ENCODE measurements around the gene PRDM13.
"Not testable (repeated sequence)": the region's sequence is repeated elsewhere in the genome, so short reads cannot be mapped to it uniquely, and the experiment has no call there.

Gene PRDM13

DNA sequence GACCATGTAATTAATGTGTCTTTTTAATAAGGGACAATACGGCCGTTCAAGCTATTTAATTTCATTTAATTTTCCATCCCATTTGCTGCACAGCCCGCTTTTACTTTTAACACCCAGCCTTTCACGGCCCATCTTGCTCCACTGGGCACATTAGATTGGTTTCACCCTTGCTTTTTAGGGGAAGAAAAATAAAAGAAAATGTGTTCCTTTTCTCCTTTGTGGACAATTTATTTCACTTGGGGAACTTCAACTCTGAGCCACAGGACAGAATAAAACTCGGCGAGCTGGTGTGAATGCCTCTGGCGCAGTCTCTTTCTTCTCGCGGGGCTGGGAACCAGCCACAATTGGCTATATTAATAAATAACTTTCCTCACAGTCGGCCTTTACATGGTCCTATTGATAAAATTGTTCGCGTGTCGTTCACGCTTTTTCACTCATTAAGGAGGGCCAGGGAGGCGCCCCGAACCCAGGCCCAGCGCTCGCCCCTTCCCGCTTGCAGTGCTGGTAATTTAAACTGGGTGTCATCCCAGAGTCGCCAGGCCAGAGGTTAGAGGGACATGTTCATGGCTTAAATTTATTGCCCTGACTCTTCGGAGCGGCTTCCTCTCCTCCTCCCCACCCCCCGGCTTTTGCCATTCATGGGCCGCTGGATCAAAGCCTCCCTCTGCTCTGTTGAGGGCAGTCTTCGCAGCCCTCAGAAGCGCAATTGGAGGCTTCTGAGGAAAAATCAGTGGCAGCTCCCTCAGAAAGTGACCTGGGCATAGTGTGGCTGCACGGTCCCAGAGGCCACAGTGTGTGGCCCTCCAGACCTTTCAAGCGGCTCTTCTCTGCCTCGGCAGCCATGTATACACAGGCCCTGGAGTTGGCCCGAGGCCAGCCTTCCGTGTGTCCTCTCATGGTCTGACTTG lies 2.2 kb upstream of the PRDM13 start:
- no peak for DNase-seq

DNA sequence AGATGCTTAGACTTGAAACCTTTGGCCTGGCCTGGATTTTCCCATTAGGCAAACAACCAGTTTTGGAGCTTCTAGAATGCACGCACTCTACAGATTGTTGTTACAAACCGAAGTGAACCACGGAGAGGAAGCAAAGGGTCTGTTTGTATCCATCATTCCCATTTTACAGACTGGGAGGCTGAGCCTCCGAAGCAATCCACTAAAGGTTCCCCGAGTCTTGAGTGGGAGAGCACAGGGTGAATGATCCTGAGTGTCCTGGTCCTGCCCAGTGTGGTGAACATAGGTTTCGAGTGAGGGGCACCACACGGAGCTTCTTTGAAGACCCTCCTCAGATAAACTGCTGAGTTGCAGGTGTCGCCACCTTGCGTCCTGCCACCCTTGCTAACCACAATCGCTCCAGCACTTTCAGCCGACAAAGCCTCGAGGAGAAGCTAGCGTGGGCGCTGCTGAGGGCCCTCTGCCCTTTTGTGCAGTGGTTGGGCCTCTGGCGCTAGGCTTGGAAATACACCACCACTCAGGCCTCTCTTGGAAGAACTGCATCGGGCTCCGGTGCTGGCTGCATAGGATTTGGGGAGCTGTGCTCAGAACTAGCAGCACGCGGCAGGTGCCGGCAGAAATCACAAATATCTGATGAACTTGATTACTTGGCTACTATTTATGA lies 1.4 kb upstream of the PRDM13 start:
- DNase-seq, result no peak

DNA sequence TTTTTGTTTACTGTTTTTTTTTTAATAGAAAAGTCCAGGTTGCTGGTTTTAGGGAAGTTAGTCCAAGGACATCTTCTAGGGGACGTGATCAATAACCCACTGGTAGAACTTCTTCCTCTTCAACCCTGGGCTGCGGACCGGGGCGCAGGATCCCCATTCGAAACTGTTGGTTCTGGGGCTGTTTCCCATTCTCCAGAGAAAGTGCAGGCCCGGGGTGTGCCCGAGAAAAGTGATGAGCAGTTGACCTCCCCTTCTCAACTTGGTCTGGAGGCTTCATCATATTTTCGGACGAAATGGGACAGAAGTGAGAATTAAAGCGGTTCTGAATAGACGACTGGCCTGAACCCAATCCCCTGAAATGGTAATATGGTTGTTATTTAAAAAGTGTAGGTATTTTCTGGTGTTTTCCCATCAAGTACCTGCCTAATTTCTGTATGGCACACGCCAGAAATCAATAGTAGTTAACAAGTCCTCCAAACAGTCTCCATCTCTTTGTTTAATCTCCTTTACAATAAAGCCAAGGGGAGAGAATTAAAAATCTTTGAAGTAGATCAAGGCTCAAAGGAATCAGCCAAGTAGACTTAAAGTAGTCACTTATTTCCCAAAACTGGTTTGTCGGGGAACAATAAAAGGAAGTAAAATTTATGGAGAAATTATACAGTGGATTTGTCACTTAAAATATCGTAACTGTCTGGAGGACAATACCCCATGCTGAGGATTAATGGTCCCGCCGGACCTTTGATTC lies 550 bp upstream of the PRDM13 start:
- no peak for DNase-seq

DNA sequence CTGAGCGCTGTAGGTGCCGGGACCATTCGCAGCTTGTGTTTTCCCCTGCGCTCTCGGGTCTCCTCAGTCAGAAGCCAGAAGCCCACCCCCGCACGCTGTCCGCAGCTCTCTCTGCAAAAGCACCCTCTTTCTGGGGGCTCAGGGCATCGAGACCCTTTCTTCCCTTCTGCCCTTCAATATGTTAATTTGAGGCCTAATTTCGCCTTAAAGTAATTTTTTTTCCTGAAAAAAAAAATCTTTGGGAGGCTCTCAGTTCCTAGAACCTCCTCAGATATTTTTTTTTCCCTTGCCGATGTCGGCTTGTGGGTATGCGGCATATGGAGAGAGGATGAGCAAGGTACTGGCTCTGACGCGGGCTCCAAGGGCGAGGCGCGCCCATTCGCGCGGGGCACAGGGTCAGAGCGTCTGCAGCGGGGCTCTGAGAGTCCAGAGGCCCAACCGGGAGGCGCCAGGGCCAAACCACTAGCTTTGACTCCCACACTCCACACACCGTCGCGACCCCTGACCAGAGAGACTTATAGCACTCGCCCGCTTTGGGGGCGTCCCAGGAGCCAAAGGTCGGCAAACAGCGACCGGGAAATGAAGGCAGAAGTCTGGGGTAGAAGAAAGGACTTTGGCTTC lies 893 bp downstream of the PRDM13 start:
- DNase-seq, result no peak

DNA sequence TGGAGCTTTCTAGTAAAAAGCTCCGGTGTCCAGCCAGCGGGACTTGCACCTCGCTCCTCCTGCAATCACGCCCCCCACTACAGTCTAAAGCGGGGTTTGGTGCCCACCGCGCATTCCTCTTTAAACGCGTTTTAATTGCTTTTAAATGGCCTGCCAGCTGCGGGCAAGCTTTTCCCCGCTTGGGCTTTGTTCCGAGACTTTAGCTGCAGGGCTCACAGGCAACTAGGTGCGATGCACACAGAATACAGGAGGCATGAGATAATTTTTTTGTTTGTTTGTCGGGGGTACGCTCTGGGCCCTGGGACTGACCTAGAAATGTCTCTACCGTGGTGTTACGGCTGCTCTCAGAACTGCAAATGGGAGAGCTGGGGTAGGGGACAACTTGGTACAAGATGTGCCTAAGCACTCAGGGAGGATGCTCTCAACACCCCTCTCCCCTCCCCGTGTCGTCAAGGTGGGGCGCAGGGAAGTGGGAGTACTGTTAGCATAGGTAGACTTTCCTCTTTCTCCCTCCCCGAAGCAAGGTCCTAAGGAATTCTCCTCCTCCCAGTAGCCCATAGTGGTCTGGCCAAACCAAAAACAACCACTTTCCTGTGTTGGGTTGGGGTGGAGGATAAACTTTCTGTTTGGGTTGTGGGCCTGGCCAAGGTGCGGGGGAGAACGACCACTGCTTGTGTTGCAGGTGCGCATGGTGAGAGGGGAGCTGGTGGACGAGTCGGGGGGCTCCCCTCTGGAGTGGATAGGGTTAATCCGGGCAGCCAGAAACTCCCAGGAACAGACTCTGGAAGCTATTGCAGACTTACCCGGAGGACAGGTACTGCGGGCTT lies 1.6 kb downstream of the PRDM13 start:
- no peak for DNase-seq

DNA sequence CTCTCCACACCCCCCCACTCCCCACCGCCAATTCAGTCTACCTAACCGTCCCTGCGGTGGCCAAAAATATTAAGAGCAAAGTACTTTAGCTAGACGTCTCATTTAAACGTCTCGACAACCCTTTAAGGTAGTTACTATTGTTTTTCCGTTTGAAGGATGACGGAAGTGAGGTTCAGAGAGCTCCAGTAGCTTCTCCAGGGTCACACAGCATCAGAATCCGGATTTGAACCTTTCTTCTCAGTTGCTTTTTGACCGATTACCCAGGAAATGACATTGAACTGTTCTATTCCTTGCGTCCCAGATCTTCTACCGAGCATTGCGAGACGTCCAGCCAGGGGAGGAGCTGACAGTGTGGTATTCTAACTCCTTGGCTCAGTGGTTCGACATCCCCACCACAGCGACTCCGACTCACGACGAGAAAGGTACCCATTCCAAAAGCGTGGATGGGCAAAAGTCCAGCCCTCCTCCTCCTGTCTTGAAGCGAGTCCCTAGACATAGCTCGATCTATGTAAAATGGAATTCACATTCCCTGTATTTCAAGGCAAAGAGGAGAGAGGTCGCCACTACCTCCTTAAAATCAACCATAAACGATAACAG lies 2.4 kb downstream of the PRDM13 start:
- no peak for DNase-seq

DNA sequence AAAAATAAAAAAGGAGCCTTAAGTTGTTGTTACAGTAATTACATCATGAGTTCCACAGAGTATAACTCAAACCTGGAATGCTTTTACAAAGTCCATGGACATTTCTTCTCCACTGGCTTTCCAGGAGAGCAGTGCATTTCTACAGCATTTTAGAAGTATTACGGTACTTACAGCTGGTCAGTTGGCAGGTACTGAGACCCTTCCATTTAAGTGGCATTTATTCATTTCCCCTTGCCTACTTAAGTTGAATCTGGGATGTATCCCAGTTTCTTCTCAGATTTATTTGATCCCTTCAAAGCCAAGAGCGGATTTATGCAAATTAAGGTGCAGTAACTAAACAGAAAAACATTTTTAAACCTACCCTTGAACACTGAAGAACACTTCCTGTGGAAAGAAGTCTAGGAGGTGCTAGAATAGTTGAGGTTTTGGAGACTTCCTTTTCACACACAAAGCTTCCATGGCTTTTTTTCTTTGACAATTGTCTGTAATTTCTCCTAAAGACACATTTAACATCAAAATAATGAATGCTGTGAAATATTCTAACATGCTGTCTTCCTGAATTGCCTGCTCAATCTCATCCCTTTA lies 3.4 kb downstream of the PRDM13 start:
- DNase-seq, result no peak

DNA sequence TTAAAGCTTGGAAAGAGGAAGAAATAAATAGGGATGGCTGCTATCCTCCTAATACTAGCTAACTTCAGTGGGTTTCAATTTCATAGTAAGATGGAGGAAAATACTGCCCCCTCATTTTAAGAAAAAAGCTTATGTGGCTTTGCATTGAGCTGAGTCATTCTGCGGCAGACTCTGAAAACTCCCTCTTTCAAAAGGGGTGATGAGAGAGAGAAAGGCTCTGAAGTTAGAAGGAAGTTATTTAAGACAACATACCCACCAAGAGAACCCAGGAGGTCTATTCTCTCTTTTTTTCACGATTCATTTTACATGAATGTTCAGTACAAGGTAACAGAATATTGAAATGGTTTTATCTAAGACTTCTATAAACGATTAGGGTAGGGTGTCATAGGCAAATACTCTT lies 4.5 kb downstream of the PRDM13 start:
- no peak for DNase-seq

DNA sequence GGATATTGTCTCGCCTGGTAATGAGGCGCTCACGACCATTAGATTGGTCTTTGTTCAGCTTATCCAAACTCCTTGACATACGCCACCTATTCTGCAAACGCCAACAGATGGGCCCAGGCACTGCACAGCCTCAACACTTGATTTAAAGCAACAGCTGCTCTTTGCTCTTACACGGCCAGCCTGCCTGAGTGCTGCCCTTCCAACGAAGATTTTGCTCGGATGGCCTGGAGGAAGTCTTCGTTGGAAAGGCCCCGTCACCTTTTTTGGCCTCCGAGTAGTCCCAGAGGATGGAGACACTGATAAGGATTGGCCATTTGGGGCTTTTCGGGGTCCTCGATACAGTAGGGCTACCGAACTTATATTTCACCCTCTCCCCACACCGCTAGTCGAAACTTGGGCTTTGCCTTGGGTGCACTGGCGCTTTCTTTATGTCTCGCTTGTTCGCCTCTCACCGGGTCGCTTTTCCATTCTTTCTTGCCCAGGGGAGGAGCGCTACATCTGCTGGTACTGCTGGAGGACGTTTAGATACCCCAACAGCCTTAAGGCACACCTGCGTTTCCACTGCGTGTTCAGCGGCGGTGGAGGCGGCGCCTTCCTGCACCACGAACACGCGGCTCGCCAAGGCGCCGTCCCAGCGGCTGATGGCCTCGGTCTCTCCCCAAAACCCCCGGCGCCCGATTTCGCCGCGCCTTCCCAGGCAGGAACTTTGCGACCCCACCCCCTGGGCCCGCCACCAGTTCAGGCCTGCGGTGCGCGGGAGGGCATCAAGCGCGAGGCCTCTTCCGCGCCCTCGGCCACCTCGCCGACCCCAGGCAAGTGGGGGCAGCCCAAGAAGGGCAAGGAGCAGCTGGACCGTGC lies 6.1 kb downstream of the PRDM13 start:
- no peak for DNase-seq

DNA sequence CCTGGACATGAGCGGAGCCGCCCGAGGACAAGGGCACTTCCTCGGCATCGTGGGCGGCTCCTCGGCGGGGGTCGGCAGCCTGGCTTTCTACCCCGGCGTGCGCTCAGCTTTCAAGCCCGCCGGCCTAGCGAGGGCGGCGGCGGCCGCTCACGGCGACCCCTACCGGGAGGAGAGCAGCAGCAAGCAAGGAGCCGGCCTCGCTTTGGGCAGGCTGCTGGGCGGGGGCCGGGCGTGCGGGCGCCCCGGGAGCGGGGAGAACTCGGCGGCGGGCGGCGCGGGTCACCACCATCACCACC lies 6.7 kb downstream of the PRDM13 start:
- DNase-seq, result no peak

DNA sequence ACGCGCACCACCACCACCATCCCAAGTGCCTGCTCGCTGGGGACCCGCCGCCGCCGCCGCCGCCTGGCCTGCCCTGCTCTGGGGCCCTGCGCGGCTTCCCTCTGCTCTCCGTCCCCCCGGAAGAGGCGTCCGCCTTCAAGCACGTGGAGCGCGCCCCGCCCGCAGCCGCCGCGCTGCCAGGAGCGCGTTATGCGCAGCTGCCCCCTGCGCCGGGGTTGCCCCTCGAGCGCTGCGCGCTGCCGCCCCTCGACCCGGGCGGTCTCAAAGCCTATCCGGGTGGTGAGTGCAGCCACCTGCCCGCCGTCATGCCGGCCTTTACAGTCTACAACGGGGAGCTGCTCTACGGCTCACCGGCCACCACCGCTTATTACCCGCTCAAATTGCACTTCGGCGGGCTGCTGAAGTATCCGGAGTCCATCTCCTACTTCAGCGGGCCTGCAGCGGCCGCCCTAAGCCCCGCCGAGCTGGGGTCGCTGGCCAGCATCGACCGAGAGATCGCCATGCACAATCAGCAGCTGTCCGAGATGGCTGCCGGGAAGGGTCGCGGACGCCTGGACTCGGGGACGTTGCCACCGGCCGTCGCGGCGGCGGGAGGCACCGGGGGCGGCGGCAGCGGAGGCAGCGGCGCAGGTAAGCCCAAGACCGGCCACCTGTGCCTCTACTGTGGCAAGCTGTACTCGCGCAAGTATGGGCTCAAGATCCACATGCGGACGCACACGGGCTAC lies 7.2 kb downstream of the PRDM13 start:
- DNase-seq, result no peak

DNA sequence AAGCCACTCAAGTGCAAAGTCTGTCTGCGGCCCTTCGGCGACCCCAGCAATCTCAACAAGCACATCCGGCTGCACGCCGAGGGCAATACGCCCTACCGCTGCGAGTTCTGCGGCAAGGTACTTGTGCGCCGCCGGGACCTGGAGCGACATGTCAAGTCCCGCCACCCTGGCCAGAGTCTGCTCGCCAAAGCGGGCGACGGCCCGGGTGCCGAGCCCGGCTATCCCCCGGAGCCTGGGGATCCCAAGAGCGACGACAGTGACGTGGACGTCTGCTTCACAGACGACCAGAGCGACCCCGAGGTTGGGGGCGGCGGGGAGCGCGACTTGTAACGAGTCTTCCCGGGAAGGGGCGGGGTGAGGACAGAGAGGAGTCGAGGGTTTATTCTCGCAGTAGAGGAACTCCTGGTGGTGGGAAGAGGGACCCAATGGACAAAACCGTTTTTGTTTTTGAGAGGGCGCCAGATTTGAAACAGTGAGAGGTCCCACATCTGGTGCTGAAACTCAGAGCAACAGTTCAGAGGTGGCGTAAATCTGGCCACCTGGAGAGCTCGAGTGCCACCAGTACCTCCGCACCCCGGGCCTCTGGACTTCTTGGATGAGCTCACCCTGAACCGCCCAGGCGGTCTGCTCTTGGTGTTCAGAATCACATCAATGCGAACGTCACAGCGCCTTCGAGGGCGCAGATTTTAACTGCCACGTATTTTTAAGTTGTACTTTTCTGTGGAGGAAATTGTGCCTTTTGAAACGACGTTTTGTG lies 8.0 kb downstream of the PRDM13 start:
- DNase-seq, result no peak

DNA sequence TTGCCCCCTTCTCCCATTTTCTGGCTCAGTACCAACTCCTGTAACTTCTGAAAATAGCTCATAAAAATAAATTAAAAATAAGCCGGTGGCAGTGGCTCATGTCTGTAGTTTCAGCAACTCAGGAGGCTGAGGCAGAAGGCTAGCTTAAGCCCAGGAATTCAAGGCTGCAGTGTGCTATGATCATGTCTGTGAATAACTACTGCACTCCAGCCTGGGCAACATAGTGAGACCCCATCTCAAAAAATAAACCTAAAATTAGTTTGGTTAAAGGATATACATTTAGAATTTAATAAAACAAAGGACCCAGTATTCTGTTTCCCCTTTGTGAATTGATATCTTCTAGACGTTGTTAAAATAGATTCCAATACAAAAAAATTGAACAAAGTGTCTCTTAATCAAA lies 10.5 kb downstream of the PRDM13 start:
- no peak for DNase-seq

DNA sequence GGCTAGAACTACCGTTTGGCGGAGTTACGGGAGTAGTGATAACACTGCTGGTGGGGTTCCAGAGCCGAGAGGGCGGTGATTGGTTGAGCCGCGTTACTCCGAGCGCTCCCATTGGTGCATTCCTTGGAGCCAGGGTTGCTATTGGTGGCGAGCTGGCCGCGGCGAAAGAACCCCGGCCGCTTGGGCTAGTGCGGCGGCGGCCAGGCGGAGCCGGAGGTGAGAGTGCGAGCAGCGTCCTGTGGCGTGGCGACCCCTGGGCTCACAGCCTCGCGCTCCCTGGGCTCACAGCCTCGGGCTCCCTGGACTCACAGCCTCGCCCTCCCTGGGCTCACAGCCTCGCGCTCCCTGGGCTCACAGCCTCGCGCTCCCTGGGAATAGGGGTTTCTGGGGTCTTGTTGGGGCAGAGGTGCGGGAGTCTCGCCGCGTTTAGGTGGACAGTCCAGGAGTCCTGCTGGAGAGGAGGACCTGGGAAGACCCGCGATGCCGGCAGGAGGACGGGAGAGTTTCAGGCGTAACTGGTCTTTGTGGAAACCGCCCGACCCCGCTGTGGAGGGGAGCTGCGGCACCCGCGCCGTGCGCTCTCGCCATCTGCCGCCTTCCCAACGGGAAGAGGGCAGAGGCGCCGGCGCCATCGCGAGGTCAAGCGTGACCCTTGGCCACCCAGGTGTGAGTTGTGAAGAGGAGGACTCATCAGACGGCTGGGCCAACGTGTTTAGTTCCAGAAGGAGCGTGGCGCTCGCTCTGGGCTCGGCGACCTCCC lies 12.2 kb downstream of the PRDM13 start:
- no peak for DNase-seq

DNA sequence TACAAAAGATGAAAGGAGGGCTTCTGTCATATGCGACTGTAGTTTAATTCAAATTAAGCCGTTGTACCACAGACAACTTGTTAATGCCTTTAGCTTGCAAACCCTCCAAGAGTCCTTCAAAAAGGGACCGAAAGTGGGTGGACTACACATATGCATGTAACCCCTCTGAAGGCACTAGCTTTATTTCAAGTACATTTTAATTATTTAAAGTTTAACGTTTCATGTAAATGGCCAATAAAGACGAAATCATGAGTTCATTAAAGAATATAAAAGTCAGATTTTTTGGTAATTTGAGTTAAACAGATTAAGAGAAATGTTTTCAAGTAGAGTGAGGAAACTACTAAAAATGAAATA lies 12.8 kb downstream of the PRDM13 start:
- DNase-seq, result no peak

DNA sequence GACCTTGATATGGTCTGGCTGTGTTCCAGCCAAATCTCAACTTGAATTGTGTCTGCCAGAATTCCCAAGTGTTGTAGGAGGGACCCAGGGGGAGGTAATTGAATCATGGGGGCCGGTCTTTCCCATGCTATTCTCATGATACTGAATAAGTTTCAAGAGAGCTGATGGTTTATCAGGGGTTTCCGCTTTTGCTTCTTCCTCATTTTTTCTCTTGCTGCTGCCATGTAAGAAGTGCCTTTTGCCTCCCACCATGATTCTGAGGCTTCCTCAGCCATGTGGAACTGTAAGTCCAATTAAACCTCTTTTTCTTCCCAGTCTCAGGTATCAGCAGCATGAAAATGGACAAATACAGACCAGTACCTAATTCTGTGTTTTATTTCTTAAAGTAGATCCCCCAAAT lies 15.4 kb downstream of the PRDM13 start:
- not testable (repeated sequence) for DNase-seq

DNA sequence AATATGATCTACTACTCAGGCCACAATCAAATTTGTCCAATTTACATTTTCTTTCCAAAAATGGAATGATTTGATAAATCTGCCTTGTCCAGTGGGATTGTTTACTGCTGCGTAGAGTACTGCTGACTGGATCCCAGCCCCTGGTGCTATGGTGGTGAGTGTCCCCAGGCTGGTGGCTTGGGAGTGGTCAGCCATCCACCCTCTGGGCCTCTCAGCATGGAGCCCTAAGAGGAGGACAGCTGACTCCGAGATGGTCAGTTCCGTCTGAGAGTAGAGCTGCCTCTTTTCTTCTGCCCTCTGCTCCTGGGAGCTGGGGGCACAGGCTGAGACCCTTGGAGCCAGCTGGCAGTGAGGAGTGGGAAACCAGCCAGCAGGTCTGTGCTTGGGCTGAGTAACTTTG lies 22.7 kb downstream of the PRDM13 start:
- no peak for DNase-seq

DNA sequence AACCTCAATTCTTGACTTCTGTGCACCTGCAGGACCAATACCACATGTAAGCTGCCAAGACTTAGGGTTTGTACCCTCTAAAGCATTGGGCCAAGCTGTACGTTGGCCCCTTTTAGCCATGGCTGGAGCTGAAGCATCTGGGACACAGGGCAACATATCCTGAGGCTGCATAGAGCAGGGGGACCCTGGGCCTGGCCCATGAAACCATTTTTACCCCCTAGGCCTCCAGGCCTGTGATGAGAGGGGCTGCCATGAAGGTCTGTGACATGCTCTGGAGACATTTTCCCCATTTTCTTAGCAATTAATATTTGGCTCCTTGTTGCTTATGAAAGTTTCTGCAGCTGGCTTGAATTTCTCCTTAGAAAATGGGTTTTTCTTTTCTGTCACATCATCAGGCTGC lies 31.0 kb downstream of the PRDM13 start:
- DNase-seq, result no peak

DNA sequence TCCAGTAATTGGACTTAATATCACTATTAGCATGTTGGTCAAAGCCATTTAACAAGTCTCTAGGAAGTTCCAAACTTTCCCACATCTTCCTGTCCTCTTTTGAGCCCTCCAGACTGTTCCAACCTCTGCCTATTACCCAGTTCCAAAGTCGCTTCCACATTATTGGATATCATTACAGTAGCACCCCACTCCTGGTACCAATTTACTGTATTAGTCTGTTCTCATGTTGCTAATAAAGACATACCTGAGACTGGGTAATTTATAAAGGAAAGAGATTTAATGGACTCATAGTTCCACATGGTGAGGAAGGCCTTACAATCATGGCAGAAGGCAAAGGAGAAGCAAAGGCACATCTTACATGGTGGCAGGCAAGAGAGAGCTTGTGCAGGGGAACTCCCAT lies 31.7 kb downstream of the PRDM13 start:
- not testable (repeated sequence) for DNase-seq
